ENCODE data around the gene GBP2.
A peak's percentile ranks its signal among the peaks of the same experiment; 100 is the strongest.
"Not testable (repeated sequence)": the region's sequence is repeated elsewhere in the genome, so short reads cannot be mapped to it uniquely, and the experiment has no call there.

GBP2 gene

GRCh38 chr1:89089962-89090361 lies 36.0 kb downstream of the GBP2 start:
- FAIRE-seq (no peak), DNase-seq (ENCODE audit: insufficient read length, low spot score) (no peak)
- TF ChIP-seq TAF1 (IDR thresholded peaks at IDR 0.05; ENCODE audit: low read depth, low read length) (no peak), PAX5 (IDR thresholded peaks at IDR 0.05; ENCODE audit: insufficient read depth, low read length, severe bottlenecking) (no peak), POLR2A (IDR thresholded peaks at IDR 0.05; ENCODE audit: low read depth, low read length) (no peak), SPI1 (IDR thresholded peaks at IDR 0.05; ENCODE audit: low read depth, low read length) (no peak), POLR2AphosphoS5 (IDR thresholded peaks at IDR 0.05; ENCODE audit: low read depth, low read length) (no peak), POU2F2 (IDR thresholded peaks at IDR 0.05; ENCODE audit: low read depth, low read length) (no peak)

- no peak for TF ChIP-seq POU2F2 (IDR thresholded peaks at IDR 0.05; ENCODE audit: low read depth, low read length)
- TF ChIP-seq PAX5 (IDR thresholded peaks at IDR 0.05; ENCODE audit: insufficient read depth, low read length, severe bottlenecking) = no peak
- no peak for TF ChIP-seq SPI1 (IDR thresholded peaks at IDR 0.05; ENCODE audit: low read depth, low read length)
- TF ChIP-seq TAF1 (IDR thresholded peaks at IDR 0.05; ENCODE audit: low read depth, low read length) = no peak
- TF ChIP-seq POLR2AphosphoS5 (IDR thresholded peaks at IDR 0.05; ENCODE audit: low read depth, low read length) = no peak
- no peak for TF ChIP-seq POLR2A (IDR thresholded peaks at IDR 0.05; ENCODE audit: low read depth, low read length)
- FAIRE-seq = no peak
- no peak for DNase-seq (ENCODE audit: insufficient read length, low spot score)
Measured at GRCh38 chr1:89088572-89088971, 37.3 kb downstream of the GBP2 start.

GRCh38 chr1:89087241-89087640 lies 38.7 kb downstream of the GBP2 start:
- TF ChIP-seq TAF1 (IDR thresholded peaks at IDR 0.05; ENCODE audit: low read depth, low read length) (no peak), SPI1 (IDR thresholded peaks at IDR 0.05; ENCODE audit: low read depth, low read length) (no peak), PAX5 (IDR thresholded peaks at IDR 0.05; ENCODE audit: insufficient read depth, low read length, severe bottlenecking) (no peak), POU2F2 (IDR thresholded peaks at IDR 0.05; ENCODE audit: low read depth, low read length) (no peak)
- DNase-seq (ENCODE audit: insufficient read length, low spot score) (no peak), FAIRE-seq (no peak)

GRCh38 chr1:89085781-89086180 lies 40.1 kb downstream of the GBP2 start:
- TF ChIP-seq PAX5 (IDR thresholded peaks at IDR 0.05; ENCODE audit: insufficient read depth, low read length, severe bottlenecking) = no peak
- no peak for TF ChIP-seq POLR2AphosphoS5 (IDR thresholded peaks at IDR 0.05; ENCODE audit: low read depth, low read length)
- no peak for TF ChIP-seq SPI1 (IDR thresholded peaks at IDR 0.05; ENCODE audit: low read depth, low read length)
- no peak for TF ChIP-seq TAF1 (IDR thresholded peaks at IDR 0.05; ENCODE audit: low read depth, low read length)
- TF ChIP-seq POU2F2 (IDR thresholded peaks at IDR 0.05; ENCODE audit: low read depth, low read length) = no peak
- no peak for TF ChIP-seq POLR2A (IDR thresholded peaks at IDR 0.05; ENCODE audit: low read depth, low read length)
- FAIRE-seq (no peak), DNase-seq (ENCODE audit: insufficient read length, low spot score) (no peak)

GRCh38 chr1:89081005-89081404 lies 44.9 kb downstream of the GBP2 start:
- TF ChIP-seq SPI1 (IDR thresholded peaks at IDR 0.05; ENCODE audit: low read depth, low read length) = peak; percentile 85
- TF ChIP-seq PAX5 (IDR thresholded peaks at IDR 0.05; ENCODE audit: insufficient read depth, low read length, severe bottlenecking) = no peak
- peak; percentile 41 for FAIRE-seq
- no peak for DNase-seq (ENCODE audit: insufficient read length, low spot score)

- not testable (repeated sequence) for FAIRE-seq; DNase-seq (ENCODE audit: insufficient read length, low spot score)
Measured at GRCh38 chr1:89080068-89080467, 45.8 kb downstream of the GBP2 start.

GRCh38 chr1:89072466-89073065 lies 53.3 kb downstream of the GBP2 start:
- not testable (repeated sequence) for FAIRE-seq; DNase-seq (ENCODE audit: insufficient read length, low spot score)

- TF ChIP-seq SPI1 (IDR thresholded peaks at IDR 0.05; ENCODE audit: low read depth, low read length) (no peak), POU2F2 (IDR thresholded peaks at IDR 0.05; ENCODE audit: low read depth, low read length) (no peak), PAX5 (IDR thresholded peaks at IDR 0.05; ENCODE audit: insufficient read depth, low read length, severe bottlenecking) (no peak), POLR2A (IDR thresholded peaks at IDR 0.05; ENCODE audit: low read depth, low read length) (no peak), POLR2AphosphoS5 (IDR thresholded peaks at IDR 0.05; ENCODE audit: low read depth, low read length) (no peak), TAF1 (IDR thresholded peaks at IDR 0.05; ENCODE audit: low read depth, low read length) (no peak)
- FAIRE-seq = no peak
- no peak for DNase-seq (ENCODE audit: insufficient read length, low spot score)
Measured at GRCh38 chr1:89070509-89070908, 55.4 kb downstream of the GBP2 start.

- DNase-seq (ENCODE audit: insufficient read length, low spot score) (no peak), FAIRE-seq (no peak)
- TF ChIP-seq TAF1 (IDR thresholded peaks at IDR 0.05; ENCODE audit: low read depth, low read length) (no peak), POLR2A (IDR thresholded peaks at IDR 0.05; ENCODE audit: low read depth, low read length) (no peak), POLR2AphosphoS5 (IDR thresholded peaks at IDR 0.05; ENCODE audit: low read depth, low read length) (no peak), POU2F2 (IDR thresholded peaks at IDR 0.05; ENCODE audit: low read depth, low read length) (no peak), SPI1 (IDR thresholded peaks at IDR 0.05; ENCODE audit: low read depth, low read length) (no peak), PAX5 (IDR thresholded peaks at IDR 0.05; ENCODE audit: insufficient read depth, low read length, severe bottlenecking) (no peak)
Measured at GRCh38 chr1:89069951-89070350, 56.0 kb downstream of the GBP2 start.

- DNase-seq (ENCODE audit: insufficient read length, low spot score) (no peak), FAIRE-seq (no peak)
Measured at GRCh38 chr1:89068291-89068690, 57.6 kb downstream of the GBP2 start.

More at GRCh38 chr1:89068291-89068690, 57.6 kb downstream of the GBP2 start:
- TF ChIP-seq POLR2A (IDR thresholded peaks at IDR 0.05; ENCODE audit: low read depth, low read length) (no peak), POU2F2 (IDR thresholded peaks at IDR 0.05; ENCODE audit: low read depth, low read length) (no peak), POLR2AphosphoS5 (IDR thresholded peaks at IDR 0.05; ENCODE audit: low read depth, low read length) (no peak), TAF1 (IDR thresholded peaks at IDR 0.05; ENCODE audit: low read depth, low read length) (no peak), PAX5 (IDR thresholded peaks at IDR 0.05; ENCODE audit: insufficient read depth, low read length, severe bottlenecking) (no peak), SPI1 (IDR thresholded peaks at IDR 0.05; ENCODE audit: low read depth, low read length) (no peak)

All from GM12891 (cell line).